ENCODE results near the gene DPEP2NB.
A peak's percentile ranks its signal among the peaks of the same experiment; 100 is the strongest.

Gene DPEP2NB

GRCh38 chr16:67967958-67968399 is 47.7 kb downstream of the DPEP2NB start (continued):
- TF ChIP-seq ZNF366 (tag by site-specific recombination; conservative IDR thresholded peaks at IDR 0.05) (no peak), ZNF221 (tag by site-specific recombination; IDR thresholded peaks at IDR 0.05; ENCODE audit: borderline replicate concordance) (no peak), ZNF423 (tag by site-specific recombination; IDR thresholded peaks at IDR 0.05) (no peak), ZNF2 (tag by site-specific recombination; IDR thresholded peaks at IDR 0.05) (peak; percentile 10; the same call in 1 of the 2 replicates), GLIS2 (tag by site-specific recombination; IDR thresholded peaks at IDR 0.05) (peak; percentile 16; the same call in 1 of the 2 replicates), PRDM1 (tag by site-specific recombination; IDR thresholded peaks at IDR 0.05) (no peak), ZSCAN23 (tag by site-specific recombination; IDR thresholded peaks at IDR 0.05) (no peak), ZBTB26 (tag by site-specific recombination; optimal IDR thresholded peaks at IDR 0.05) (peak; percentile 93), ZFP37 (tag by site-specific recombination; IDR thresholded peaks at IDR 0.05) (no peak), SCRT2 (tag by site-specific recombination; IDR thresholded peaks at IDR 0.05) (no peak), GLI4 (tag by site-specific recombination; IDR thresholded peaks at IDR 0.05) (no peak), SP2 (tag by site-specific recombination; IDR thresholded peaks at IDR 0.05) (no peak), ZNF16 (tag by site-specific recombination; IDR thresholded peaks at IDR 0.05; ENCODE audit: low read depth) (no peak), REPIN1 (tag by site-specific recombination; IDR thresholded peaks at IDR 0.05; ENCODE audit: low read depth) (no peak), ZNF488 (tag by site-specific recombination; IDR thresholded peaks at IDR 0.05) (no peak), YY1 (tag by site-specific recombination; IDR thresholded peaks at IDR 0.05) (no peak), ZNF433 (tag by site-specific recombination; IDR thresholded peaks at IDR 0.05; ENCODE audit: low read depth) (no peak), ZNF626 (tag by site-specific recombination; IDR thresholded peaks at IDR 0.05) (no peak), ZNF202 (tag by site-specific recombination; IDR thresholded peaks at IDR 0.05; ENCODE audit: borderline replicate concordance) (no peak), ZNF76 (tag by site-specific recombination; IDR thresholded peaks at IDR 0.05; ENCODE audit: borderline replicate concordance, low read depth) (0 out of 2 replicates have a peak, but pooled peaks have one; percentile 29), OSR2 (tag by site-specific recombination; IDR thresholded peaks at IDR 0.05) (no peak), ZNF175 (tag by site-specific recombination; IDR thresholded peaks at IDR 0.05) (no peak), ZNF140 (tag by site-specific recombination; IDR thresholded peaks at IDR 0.05) (no peak), ZNF169 (tag by site-specific recombination; IDR thresholded peaks at IDR 0.05) (no peak), TCF7L2 (IDR thresholded peaks at IDR 0.05; ENCODE audit: borderline replicate concordance, low read depth, low read length) (no peak), ZNF510 (tag by site-specific recombination; IDR thresholded peaks at IDR 0.05; ENCODE audit: insufficient replicate concordance) (no peak), ZNF26 (tag by site-specific recombination; IDR thresholded peaks at IDR 0.05) (no peak), ZFP3 (tag by site-specific recombination; IDR thresholded peaks at IDR 0.05; ENCODE audit: low read depth) (no peak), ZSCAN16 (tag by site-specific recombination; IDR thresholded peaks at IDR 0.05) (no peak), ZNF121 (tag by site-specific recombination; IDR thresholded peaks at IDR 0.05) (no peak), MEIS1 (CRISPR knock-in tag; IDR thresholded peaks at IDR 0.05; ENCODE audit: borderline replicate concordance) (no peak)
- TF ChIP-seq, protein P1, sequence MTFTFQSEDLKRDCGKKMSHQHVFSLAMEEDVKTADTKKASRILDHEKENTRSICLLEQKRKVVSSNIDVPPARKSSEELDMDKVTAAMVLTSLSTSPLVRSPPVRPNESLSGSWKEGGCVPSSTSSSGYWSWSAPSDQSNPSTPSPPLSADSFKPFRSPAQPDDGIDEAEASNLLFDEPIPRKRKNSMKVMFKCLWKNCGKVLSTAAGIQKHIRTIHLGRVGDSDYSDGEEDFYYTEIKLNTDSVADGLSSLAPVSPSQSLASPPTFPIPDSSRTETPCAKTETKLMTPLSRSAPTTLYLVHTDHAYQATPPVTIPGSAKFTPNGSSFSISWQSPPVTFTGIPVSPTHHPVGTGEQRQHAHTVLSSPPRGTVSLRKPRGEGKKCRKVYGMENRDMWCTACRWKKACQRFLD (tag by site-specific recombination; IDR thresholded peaks at IDR 0.05): no peak
- TF ChIP-seq, protein P2, sequence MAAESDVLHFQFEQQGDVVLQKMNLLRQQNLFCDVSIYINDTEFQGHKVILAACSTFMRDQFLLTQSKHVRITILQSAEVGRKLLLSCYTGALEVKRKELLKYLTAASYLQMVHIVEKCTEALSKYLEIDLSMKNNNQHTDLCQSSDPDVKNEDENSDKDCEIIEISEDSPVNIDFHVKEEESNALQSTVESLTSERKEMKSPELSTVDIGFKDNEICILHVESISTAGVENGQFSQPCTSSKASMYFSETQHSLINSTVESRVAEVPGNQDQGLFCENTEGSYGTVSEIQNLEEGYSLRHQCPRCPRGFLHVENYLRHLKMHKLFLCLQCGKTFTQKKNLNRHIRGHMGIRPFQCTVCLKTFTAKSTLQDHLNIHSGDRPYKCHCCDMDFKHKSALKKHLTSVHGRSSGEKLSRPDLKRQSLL (tag by site-specific recombination; IDR thresholded peaks at IDR 0.05): no peak
- TF ChIP-seq, protein P3, sequence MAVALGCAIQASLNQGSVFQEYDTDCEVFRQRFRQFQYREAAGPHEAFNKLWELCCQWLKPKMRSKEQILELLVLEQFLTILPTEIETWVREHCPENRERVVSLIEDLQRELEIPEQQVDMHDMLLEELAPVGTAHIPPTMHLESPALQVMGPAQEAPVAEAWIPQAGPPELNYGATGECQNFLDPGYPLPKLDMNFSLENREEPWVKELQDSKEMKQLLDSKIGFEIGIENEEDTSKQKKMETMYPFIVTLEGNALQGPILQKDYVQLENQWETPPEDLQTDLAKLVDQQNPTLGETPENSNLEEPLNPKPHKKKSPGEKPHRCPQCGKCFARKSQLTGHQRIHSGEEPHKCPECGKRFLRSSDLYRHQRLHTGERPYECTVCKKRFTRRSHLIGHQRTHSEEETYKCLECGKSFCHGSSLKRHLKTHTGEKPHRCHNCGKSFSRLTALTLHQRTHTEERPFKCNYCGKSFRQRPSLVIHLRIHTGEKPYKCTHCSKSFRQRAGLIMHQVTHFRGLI (tag by site-specific recombination; IDR thresholded peaks at IDR 0.05): peak; percentile 21; the same call in 1 of the 2 replicates

Measured in HEK293 (cell line).